Activated T-cell treated with anti-CD3 and anti-CD28 coated beads, Interleukin-2, amount 50 U/mL, for 1 hour (primary cell): ENCODE data around the gene MTG1.

Experiments
- DNase-seq: peaks from one replicate; pipeline ENCODE4 v3.0.0-alpha.2; 2020

The MTG1 gene

DNA sequence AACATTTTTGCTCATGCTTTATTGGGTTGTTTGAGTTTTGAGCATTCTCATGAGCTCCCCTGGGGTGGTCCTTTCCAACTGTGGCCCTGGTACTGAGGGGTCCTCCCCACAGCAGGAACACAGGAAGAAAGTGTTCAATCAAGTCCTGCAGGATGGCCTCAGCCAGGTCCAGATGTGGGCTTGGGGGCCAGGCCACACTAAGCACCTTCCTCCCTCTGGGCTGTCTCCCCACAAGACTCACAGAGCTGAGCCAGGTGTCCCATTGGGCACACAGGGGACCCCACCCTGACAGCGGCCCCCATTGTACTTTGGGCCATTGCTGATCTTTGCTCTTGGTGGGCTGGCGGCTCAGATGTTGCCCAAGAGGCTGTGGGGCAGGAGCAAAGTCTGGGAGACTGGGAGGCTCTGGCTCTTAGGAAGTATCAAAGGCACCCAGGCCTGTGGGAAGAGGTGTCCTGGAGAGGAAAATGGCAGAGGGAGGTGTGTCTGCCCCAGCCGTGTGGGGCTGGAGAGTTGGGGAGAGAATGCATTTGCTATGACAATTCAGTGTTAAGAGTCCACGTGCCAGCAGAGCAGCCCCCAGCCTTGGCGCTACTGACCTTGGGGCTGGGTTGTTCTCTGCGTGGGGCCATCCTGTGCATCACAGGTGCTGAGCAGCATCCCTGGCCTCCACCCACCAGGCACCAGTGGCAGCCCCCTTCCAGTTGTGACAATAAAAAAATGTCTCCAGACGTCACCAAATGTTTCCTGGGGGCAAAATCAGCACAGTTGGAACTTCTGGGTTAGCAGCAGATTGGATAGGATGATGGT is 77.5 kb downstream of the MTG1 start:
- no peak for DNase-seq
